ENCODE measurements around the gene VSIR. TPM values are rescaled to one million over a fixed set of nuclear protein-coding genes. Genes with fewer than 3 reads are reported as not detected.

Gene VSIR
- total RNA-seq, 4 donors from 2014 or later, result 34.7 to 83.6 (median 61.6) TPM

GRCh38 chr10:71747551-71748523 is 25.5 kb downstream of the VSIR start:
- Histone ChIP-seq H3K27ac (peak overlapping the region in 3 of 4 donors; percentile 69 to 78 (median 72)), H3K4me1 (peaks cover 0 to 71% (median 33%) of the 10 kb centered on the region in 3 donors), H3K4me3 (no peak overlapping the region), H3K9me3 (peaks cover 0 to 2% (median 0%) of the 10 kb centered on the region in 3 donors), H3K36me3 (peaks cover 0 to 33% of the 10 kb centered on the region in 2 donors), H3K27me3 (no peaks in the 10 kb centered on the region)
- TF ChIP-seq EP300 (IDR thresholded peaks at IDR 0.05) (no peak), POLR2AphosphoS5 (IDR thresholded peaks at IDR 0.05) (no peak), CTCF (IDR thresholded peaks at IDR 0.05) (no peak), POLR2A (IDR thresholded peaks at IDR 0.05) (no peak)
- 64 to 84% methylated on average over 2 to 6 of the region's 14 CpGs for WGBS, 2 donors (ENCODE audit: low coverage in 1 of 2)
- no peak for ATAC-seq

GRCh38 chr10:71747039-71747531 is 26.2 kb downstream of the VSIR start:
- H3K4me3 ChIP-seq, result no peak overlapping the region
- ATAC-seq, result no peak
- no CpG with 5 or more reads among the region's 2 CpGs for whole genome bisulfite sequencing, 2 donors (ENCODE audit: low coverage in 1 of 2)
- peaks cover 0 to 8% (median 0%) of the 10 kb centered on the region in 3 donors for H3K9me3 ChIP-seq
- peak overlapping the region in 3 of 4 donors; percentile 69 to 78 (median 72) for H3K27ac ChIP-seq
- TF ChIP-seq POLR2A (IDR thresholded peaks at IDR 0.05) (no peak), POLR2AphosphoS5 (IDR thresholded peaks at IDR 0.05) (no peak), EP300 (IDR thresholded peaks at IDR 0.05) (no peak), CTCF (IDR thresholded peaks at IDR 0.05) (no peak)
- peaks cover 0 to 33% of the 10 kb centered on the region in 2 donors for H3K36me3 ChIP-seq
- peaks cover 0 to 64% (median 33%) of the 10 kb centered on the region in 3 donors for H3K4me1 ChIP-seq
- no peaks in the 10 kb centered on the region for H3K27me3 ChIP-seq

GRCh38 chr10:71746344-71747037 is 26.8 kb downstream of the VSIR start:
- Histone ChIP-seq H3K36me3 (peaks cover 0 to 33% of the 10 kb centered on the region in 2 donors), H3K27ac (peak overlapping the region in 3 of 4 donors; percentile 69 to 78 (median 72)), H3K9me3 (peaks cover 0 to 8% (median 0%) of the 10 kb centered on the region in 3 donors), H3K27me3 (no peaks in the 10 kb centered on the region), H3K4me3 (no peak overlapping the region), H3K4me1 (peaks cover 0 to 59% (median 33%) of the 10 kb centered on the region in 3 donors)
- no CpG with 5 or more reads among the region's 13 CpGs for WGBS, 2 donors (ENCODE audit: low coverage in 1 of 2)
- ATAC-seq, result no peak
- TF ChIP-seq CTCF (IDR thresholded peaks at IDR 0.05) (peak in 1 of 4 experiments; percentile 9), POLR2AphosphoS5 (IDR thresholded peaks at IDR 0.05) (no peak)

GRCh38 chr10:71745664-71746250 is 27.6 kb downstream of the VSIR start:
- ATAC-seq, result no peak
- no peak overlapping the region for H3K4me3 ChIP-seq
- peaks cover 0 to 25% of the 10 kb centered on the region in 2 donors for H3K36me3 ChIP-seq
- peaks cover 0 to 51% (median 33%) of the 10 kb centered on the region in 3 donors for H3K4me1 ChIP-seq
- no CpG with 5 or more reads among the region's 2 CpGs for WGBS, 2 donors (ENCODE audit: low coverage in 1 of 2)
- H3K27ac ChIP-seq, result peak overlapping the region in 2 of 4 donors; percentile 27 to 78
- no peaks in the 10 kb centered on the region for H3K27me3 ChIP-seq
- H3K9me3 ChIP-seq, result peaks cover 0 to 8% (median 0%) of the 10 kb centered on the region in 3 donors
- no peak for TF ChIP-seq EP300 (IDR thresholded peaks at IDR 0.05)
- TF ChIP-seq POLR2A (IDR thresholded peaks at IDR 0.05), result no peak
- no peak for TF ChIP-seq POLR2AphosphoS5 (IDR thresholded peaks at IDR 0.05)
- TF ChIP-seq CTCF (IDR thresholded peaks at IDR 0.05), result no peak
